Measurements from ENCODE around the gene ARF4. TPM values are rescaled to one million over a fixed set of nuclear protein-coding genes. Genes with fewer than 3 reads are reported as not detected.

ARF4 gene
- total RNA-seq, 4 donors from 2014 or later: 52.5 to 166 (median 108) TPM

- H3K36me3 ChIP-seq: no peaks in the 10 kb centered on the region
- intact Hi-C loops (cut with DNase I; ENCODE audit: low total_unique reads): no loop called here
Measured at GRCh38 chr3:57583544-57583943, 13.6 kb downstream of the ARF4 start.

DNA sequence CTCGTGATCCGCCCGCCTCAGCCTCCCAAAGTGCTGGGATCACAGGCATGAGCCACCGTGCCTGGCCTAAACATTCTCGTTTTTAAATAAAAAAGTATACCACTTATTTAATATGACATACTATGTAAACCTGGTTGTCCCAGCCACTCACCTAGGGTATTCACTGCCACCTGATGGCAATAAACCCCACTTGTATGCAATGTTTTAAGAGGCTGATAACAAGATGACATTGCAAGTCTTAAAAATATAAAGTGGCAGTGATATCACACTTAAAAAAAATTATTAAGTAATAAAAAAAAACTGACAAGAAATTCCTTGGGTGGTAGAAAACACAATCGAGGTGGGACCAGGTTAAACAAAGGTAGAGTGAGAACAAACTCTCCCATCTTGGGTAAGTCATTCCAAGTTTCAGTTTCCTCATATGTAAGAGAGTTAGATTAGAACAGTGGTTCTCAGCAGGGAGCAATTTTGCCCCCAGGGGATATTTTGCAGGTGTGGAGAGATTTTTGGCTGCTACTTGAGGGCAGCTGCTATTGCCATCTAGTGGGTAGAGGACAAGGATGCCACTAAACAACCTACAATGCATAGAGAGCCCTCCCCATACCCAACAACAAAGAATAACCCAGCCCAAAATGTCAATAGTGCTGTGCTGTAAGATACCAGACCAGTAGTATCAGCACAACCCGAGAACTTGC lies 14.5 kb downstream of the ARF4 start:
- Histone ChIP-seq H3K4me3 (no peak overlapping the region), H3K27me3 (no peaks in the 10 kb centered on the region), H3K27ac (no peak overlapping the region), H3K36me3 (no peaks in the 10 kb centered on the region), H3K9me3 (no peaks in the 10 kb centered on the region), H3K4me1 (peaks cover 0 to 4% of the 10 kb centered on the region in 2 donors)
- intact Hi-C loops (cut with DNase I; ENCODE audit: low total_unique reads): no loop called here
- DNase-seq: no peak
- no peak for TF ChIP-seq POLR2A (IDR thresholded peaks at IDR 0.05)
- TF ChIP-seq, protein P1, sequence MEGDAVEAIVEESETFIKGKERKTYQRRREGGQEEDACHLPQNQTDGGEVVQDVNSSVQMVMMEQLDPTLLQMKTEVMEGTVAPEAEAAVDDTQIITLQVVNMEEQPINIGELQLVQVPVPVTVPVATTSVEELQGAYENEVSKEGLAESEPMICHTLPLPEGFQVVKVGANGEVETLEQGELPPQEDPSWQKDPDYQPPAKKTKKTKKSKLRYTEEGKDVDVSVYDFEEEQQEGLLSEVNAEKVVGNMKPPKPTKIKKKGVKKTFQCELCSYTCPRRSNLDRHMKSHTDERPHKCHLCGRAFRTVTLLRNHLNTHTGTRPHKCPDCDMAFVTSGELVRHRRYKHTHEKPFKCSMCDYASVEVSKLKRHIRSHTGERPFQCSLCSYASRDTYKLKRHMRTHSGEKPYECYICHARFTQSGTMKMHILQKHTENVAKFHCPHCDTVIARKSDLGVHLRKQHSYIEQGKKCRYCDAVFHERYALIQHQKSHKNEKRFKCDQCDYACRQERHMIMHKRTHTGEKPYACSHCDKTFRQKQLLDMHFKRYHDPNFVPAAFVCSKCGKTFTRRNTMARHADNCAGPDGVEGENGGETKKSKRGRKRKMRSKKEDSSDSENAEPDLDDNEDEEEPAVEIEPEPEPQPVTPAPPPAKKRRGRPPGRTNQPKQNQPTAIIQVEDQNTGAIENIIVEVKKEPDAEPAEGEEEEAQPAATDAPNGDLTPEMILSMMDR (IDR thresholded peaks at IDR 0.05): no peak

More at GRCh38 chr3:57583544-57583943, 13.6 kb downstream of the ARF4 start:
- peaks cover 0 to 4% of the 10 kb centered on the region in 2 donors for H3K4me1 ChIP-seq
- TF ChIP-seq POLR2A (IDR thresholded peaks at IDR 0.05): no peak
- TF ChIP-seq, protein P1 (IDR thresholded peaks at IDR 0.05): no peak
- no peak overlapping the region for H3K27ac ChIP-seq
- no peaks in the 10 kb centered on the region for H3K9me3 ChIP-seq
- H3K27me3 ChIP-seq: no peaks in the 10 kb centered on the region
- H3K4me3 ChIP-seq: no peak overlapping the region
- DNase-seq: no peak

DNA sequence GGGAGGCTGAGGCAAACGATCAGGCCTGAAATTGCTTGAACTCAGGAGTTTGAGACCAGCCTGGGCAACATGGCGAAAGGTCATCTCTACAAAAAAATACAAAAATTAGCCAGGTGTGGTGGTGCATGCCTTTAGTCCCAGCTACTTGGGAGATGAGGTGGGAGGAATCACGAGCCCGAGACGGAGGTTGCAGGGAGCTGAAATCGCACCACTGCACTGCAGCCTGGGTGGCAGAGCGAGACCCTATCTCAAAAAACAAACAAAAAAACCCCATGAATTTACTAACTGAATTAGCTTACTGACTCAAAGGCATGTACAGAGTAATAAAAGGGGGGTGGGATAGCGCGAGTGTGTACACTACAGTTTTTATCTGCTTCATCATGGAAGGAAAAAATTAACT lies 19.3 kb downstream of the ARF4 start:
- intact Hi-C loops (cut with DNase I; ENCODE audit: low total_unique reads): no loop called here
- Histone ChIP-seq H3K4me3 (no peak overlapping the region), H3K4me1 (no peaks in the 10 kb centered on the region), H3K9me3 (no peaks in the 10 kb centered on the region), H3K36me3 (no peaks in the 10 kb centered on the region), H3K27me3 (no peaks in the 10 kb centered on the region), H3K27ac (no peak overlapping the region)
- no peak for TF ChIP-seq POLR2A (IDR thresholded peaks at IDR 0.05)
- TF ChIP-seq, protein P1 (IDR thresholded peaks at IDR 0.05): no peak
- no peak for DNase-seq

DNA sequence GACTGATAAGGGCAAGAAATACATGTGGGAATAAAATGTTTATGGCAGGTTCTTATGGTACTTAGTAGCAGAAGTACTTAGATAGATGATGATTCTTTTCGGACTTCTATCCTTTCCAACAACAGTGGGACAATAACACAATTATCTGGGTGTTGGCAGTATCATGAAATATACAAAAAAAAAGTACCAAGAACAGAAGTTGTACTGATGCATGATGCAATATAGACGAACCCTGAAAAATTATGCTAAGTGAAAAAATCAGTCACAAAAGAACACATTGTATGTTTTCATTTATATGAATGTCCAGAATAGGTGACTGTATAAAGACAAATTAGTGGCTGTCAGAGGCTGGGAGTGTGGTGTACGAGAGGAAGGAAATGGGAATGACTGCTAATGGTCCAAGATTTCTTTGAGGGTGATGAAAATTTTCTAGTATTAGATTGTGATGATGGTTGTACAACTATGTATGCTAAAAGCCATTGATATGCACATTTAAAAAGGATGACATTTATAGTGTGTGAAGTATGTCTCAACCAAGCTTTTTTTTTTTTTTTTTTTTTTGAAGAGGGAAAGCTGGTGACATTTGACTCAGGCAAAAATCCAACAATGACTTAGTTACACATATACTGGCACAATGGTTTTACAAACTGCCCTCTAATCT lies 21.0 kb downstream of the ARF4 start:
- intact Hi-C loops (cut with DNase I; ENCODE audit: low total_unique reads): no loop called here
- Histone ChIP-seq H3K36me3 (no peaks in the 10 kb centered on the region), H3K27me3 (no peaks in the 10 kb centered on the region), H3K4me1 (no peaks in the 10 kb centered on the region), H3K4me3 (no peak overlapping the region), H3K9me3 (no peaks in the 10 kb centered on the region), H3K27ac (no peak overlapping the region)
- TF ChIP-seq POLR2A (IDR thresholded peaks at IDR 0.05): no peak
- TF ChIP-seq, protein P1 (IDR thresholded peaks at IDR 0.05): no peak
- no peak for DNase-seq

GRCh38 chr3:57572096-57572495 lies 25.0 kb downstream of the ARF4 start:
- Histone ChIP-seq H3K4me3 (no peak overlapping the region), H3K36me3 (no peaks in the 10 kb centered on the region), H3K27me3 (no peaks in the 10 kb centered on the region), H3K27ac (no peak overlapping the region), H3K9me3 (no peaks in the 10 kb centered on the region), H3K4me1 (no peaks in the 10 kb centered on the region)
- intact Hi-C loops (cut with DNase I; ENCODE audit: low total_unique reads): no loop called here
- TF ChIP-seq, protein P1 (IDR thresholded peaks at IDR 0.05): no peak
- no peak for TF ChIP-seq POLR2A (IDR thresholded peaks at IDR 0.05)
- DNase-seq: no peak

Measured in uterus (tissue), 4 donors.